GM11168 (cell line): Measurements from ENCODE around the gene SRC.
"Not testable (repeated sequence)": the region's sequence is repeated elsewhere in the genome, so short reads cannot be mapped to it uniquely, and the experiment has no call there.

Experiments used
- in situ Hi-C: fragments of 300-500 bp; cut with MboI; formaldehyde crosslinking; loops from one replicate; pipeline ENCODE4 v1.12.0; 2022; ENCODE audit warnings: low sequenced_read_pairs; ENCODE audit not compliant: unreplicated experiment

The SRC gene

DNA sequence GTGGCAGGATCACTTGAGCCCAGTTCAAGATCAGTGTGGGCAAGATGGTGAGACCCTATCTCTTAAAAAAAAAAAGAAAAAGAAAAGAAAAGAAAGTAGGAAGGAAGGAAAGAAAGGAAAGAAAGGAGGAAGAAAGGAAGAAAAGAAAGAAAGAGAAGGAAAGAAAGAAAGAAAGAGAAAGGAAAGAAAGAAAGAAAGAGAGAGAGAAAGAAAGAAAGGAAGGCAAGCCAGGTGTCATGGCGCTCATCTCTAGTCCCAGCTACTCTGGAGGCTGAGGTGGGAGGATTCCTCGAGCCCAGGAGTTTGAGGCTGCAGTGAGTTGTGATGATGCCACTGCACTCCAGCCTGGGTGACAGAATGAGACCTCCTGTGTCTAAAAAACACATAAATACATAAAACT is 11.5 kb upstream of the SRC start:
- in situ Hi-C loops = no loop called here

DNA sequence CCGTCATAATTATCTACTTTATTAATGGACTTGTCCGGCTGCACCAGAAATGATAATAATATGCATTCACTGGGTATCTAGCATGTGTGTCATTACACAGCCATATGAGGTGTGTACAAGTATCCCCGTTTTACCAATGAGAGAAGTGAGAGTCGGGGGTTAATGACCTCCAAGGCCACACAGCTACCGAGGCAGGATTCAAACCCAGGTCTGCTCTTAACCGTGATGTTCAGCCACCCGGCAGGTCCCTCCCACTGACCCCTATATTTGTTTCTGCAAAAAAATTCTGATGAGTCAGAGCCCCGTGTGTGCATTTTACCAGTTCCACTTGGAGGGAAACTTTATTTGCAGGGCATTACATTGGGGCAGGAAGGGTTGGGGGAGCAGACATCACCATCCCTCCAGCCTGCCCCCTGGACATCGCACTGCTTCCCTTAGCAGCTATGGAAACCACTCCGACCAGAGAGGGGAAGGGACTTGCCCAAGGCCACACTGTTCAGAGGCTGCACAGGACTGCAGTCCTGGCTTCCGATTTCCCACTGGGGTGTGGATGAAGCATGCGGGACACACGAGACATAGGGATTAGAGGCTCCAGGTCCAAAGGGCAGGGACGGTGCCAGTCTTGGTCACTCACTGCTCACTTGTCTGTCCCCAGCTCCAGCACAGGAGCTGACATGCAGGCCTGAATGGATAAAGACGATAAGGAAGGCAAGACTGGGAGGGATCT is 10.1 kb upstream of the SRC start:
- in situ Hi-C loops = no loop called here

DNA sequence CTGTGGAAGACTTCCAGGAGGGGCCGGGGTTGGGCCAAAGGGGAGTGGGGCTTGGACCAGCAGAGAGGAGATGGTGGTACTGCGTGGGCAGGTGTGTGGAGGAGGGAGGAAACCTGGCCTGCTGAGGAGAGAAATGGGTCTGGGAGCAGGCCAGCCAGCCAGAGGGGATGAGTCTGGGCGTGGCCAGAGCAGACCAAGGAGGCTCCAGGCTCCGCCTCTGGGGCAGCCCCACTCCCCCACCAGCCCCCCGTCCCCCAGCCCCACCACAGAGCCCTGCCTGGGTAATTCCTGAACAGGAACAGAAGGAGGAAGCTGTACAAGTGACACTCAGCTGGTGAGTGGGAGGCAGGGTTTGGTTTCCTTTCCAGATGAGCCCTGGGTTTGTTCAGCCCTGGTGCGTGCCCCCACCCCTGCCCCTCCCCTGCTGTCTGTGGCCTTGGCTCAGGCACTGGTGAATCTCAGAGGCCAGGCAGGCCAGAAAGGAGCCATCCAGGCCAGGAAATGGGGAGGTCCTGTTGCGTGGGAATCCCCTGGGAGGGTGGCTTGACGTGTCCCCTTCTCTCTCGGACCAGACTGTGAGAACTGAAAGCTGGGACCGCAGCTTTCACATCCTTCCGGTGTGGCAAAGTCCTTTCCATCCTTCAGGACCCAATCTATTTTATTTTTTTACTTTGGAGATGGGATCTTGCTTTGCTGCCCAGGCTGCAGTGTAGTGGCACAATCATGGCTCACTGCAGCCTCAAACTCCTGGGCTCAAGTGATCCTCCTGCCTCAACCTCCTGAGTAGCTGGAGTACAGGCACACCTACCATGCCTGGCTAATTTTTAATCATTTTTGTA is 9.4 kb upstream of the SRC start:
- in situ Hi-C loops = no loop called here

DNA sequence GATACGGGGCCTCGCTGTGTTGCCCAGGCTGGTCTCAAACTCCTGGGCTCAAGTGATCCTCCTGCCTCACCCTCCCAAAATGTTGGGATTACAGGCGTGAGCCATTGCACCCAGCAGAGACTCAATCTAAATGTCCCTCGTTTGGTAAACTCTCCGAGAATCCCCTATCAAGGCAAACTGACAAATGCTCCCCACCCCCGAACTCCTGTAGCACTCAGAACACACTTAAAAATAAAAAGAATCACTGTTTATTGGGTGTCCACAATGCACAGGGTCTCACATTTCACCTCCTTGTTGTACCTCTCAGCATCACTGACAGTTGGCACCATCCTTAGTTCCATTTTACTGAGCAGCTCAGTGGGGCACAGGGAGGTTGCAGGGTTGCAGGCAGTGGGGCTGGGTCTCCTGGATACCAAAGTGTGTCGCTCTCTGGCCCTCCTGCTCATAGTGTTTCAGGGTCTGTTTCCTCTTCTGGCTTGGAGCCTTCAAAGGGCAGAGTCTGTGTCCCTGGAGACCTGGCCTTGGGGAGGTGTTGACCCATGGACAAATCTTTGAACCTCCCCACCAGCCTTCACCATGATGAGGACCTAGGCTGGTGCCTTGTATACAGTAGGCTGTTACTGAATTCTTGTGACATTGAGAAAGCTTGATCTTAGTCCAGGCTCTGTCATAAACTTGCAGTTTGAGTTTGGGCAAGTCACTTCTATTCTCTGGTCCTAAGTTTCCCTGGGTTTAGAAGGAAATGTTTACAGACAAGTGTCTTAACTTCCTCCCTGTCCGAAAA is 8.5 kb upstream of the SRC start:
- in situ Hi-C loops = no loop called here

DNA sequence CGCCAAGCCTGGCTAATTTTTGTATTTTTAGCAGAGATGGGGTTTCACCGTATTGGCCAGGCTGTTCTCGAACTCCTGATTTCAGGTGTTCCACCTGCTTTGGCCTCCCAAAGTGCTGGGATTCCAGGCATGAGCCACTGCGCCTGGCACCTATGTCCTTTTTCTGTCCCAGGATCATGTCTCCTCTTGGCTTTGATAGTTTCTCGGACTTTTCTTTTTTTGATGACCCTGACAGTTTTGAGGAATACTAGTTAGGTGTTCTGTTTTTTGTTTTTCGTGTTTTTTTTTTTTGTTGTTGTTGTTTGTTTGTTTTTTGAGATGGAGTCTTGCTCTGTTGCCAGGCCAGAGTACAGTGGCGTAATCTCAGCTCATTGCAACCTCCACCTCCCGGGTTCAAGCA is 7.6 kb upstream of the SRC start:
- in situ Hi-C loops = not testable (repeated sequence)

DNA sequence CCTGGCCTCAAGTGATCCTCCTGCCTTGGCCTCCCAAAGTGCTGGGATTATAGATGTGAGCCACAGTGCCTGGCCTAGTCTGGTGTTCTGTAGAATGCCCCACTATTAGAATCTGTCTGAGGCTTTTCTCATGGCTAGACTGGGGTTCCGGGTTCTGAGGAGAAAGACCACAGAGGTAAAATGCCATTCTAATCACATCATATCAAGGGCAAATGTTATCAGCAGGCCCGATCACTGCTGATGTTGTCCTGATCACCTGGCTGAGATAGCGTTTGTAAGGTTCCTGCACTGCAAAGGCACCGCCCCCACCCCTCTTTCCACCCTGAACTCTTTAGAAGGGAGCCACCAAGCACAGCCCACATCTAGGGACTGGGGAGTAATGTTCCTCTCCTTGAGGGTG is 6.7 kb upstream of the SRC start:
- in situ Hi-C loops = no loop called here

DNA sequence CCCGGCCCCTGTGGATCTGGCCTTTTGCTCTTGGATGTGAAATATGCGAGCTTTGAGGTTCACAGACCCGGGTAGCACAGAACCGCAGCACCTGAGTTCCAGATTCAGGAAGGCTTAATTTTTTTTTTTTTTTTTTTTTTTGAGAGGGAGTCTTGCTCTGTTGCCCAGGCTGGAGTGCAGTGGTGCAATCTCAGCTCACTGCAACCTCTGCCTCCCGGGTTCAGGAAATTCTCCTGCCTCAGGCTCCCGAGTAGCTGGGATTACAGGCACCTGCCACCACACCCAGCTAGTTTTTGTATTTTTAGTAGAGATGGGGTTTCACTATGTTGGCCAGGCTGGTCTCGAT is 6.2 kb upstream of the SRC start:
- in situ Hi-C loops = not testable (repeated sequence)

DNA sequence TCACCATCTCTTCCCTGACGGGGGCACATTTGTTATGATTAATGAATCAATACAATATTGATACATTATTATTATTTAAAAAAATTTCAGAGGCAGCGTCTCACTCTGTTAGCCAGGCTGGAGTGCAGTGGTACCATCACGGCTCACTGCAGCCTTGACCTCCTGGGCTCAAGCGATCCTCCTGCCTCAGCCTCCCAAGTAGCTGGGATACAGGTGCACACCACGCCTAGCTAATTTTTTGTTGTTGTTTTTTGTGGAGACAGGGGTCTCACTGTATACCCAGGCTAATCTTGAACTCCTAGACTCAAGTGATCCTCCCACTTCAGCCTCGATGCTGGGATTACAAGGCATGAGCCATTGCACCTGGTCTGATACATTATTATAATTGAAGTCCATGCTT is 4.9 kb upstream of the SRC start:
- in situ Hi-C loops = no loop called here

DNA sequence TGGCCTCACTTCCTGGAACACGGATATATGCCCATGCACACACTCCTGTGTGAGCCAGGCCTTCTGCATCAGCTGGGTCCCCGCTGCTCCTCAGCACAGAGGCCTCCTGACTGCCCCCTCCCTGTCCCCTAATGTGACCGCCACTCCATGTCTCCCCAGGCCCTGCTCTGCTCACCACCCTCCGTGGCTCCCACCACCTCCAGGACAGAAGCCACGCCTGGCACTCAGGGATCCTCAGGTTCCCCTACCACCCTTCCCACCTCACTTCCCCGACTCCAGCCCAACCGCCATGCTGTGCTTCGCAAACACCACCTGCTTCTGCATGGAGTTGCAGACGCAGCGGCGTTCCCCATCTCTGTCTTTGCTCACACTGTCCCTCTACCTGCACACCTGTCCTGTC is 4.3 kb upstream of the SRC start:
- in situ Hi-C loops = no loop called here

DNA sequence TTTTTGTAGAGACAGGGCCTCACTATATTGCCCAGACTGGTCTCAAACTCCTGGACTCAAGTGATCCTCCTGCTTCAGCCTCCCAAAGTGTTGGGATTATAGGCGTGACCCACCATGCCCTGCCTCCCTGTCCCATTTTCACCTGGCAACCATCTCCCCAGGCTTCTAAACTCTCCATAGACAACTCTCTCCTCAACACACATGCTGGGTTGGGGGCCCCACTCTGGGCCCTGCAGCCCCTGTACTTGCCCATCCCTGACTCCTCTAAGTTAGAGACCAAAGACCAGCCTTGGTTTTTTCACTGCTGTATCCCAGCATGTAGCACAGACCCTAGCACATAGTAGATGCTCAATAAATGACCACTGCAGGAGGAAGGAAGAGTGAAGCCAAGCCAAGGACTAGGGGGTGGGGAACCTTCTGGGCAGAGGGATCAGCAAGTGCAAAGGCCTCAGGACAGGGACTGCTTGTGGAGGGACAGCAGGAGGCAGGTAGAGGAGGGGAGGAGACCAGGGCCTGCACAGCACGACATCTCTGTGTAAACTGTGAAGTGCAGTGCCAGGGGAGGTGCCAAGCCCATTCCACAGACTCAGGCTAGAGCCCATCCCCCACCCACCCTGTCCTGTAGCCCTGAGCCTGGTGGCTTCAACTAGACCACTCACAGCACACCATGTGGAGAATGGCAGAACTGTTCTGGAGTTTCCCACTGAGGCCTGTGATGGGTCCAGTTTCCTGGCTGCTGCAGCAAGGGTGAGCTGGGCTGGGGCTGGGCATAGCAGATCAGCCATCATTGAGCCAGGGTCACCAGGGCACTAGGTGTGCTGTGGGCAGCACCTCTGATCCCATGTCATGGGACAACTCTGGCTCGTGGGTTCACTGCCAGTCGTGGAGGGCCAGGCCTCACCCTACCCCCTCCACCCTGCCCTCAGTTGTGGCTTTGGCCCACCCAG is 3.4 kb upstream of the SRC start:
- in situ Hi-C loops = no loop called here

DNA sequence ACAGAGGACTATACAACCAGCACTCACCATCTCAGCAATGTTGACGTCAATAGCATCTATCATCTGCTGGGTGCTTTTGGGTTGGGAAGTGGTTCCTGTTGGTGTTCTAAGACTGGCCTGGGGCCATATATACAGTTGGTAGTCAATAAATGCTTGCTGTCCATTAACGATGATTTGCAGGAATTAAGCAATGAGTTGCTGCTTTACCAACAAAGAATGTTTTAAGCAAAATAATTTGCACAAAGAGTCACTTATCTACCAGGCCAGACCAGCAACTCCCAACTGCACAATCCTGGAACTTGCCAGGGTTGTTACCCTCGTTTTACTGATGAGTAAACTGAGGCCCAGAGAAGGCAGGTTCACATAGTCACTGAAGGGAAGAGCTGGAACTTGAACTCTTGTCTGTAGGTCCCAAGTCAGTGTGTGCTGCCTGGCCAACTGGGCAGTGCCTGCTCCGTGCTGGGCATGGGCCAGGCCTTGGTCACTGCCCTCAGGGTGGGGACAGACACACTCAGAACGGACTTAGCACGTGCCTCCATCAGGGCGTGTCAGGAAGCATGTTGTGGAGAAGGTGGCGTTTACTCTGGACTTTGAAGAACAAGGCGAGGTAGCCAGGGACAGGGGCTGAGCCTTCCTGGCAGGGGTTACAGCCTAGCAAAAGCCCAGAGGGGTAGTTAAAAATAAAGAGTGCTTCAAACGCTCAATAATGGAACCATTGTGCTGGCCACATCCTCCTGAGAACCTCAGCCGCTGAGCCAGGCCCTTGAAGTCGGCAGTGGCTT is 2.5 kb upstream of the SRC start:
- in situ Hi-C loops = no loop called here

DNA sequence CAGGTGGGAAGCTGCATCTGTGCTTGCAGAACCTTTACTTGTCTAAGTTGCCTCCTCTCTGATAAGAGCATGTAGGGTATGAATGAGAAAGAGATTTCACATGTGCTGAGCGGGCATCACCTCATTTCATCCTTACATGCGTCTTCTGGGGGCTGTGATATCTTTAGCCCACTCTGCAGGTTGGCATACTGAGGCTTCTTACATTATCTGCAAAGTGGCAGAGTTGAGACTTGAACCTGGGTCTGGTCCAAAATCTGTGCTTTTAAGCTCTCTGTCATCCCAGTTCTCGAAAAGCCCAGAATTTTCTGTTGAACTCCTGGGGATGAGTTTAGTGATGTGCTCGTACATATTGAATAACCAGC is 2.0 kb upstream of the SRC start:
- in situ Hi-C loops = no loop called here

DNA sequence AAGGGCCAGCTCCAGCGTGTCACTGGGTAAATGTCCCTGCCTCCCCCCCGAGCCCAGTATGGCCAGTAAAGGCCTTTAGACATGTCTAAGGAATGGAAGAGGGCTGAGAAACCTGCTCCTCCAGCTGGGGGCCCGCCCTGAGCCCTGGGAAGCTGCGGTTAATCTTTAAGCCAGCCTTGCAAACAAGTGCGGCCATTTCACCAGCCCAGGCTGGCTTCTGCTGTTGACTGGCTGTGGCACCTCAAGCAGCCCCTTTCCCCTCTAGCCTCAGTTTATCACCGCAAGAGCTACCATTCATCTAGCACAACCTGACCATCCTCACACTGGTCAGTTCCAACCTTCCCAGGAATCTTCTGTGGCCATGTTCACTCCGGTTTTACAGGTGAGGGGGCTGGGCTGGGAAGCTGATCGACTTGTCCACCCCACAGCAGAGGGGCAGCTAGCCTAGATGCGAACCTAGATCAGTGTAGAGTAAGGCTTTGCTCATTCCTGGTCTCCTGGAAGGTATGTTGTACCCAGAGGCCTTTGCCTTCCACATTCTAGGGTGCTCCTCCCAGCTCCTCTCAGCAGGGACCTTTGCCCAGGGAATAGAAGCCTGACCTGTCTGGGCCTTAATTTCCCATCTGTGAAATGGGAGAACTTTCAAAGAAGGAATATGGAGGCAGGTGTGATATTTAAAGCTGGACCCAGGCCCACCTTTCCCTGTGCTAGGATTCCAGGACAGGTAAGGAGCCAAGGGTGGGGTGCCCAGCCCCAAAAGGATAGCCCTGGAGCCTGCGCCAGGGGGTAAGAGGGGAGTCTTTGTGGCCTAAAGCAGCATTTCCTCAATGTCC is 1.2 kb upstream of the SRC start:
- in situ Hi-C loops = no loop called here

DNA sequence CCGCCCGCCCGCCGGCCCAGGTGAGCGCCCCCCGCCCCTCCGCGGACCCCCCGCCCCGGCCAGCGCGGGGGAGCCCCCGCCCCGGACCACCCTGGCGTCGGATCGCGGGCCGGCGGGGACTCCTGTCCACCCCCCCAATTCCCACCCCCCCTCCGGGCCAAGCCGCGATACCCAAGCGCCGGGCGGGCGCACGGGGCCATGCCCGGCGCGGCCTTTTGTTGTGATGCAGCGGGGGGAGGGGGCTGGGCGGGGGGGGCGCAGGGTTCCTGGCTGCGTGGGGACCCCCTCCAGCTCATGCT is 245 bp downstream of the SRC start:
- in situ Hi-C loops = no loop called here

DNA sequence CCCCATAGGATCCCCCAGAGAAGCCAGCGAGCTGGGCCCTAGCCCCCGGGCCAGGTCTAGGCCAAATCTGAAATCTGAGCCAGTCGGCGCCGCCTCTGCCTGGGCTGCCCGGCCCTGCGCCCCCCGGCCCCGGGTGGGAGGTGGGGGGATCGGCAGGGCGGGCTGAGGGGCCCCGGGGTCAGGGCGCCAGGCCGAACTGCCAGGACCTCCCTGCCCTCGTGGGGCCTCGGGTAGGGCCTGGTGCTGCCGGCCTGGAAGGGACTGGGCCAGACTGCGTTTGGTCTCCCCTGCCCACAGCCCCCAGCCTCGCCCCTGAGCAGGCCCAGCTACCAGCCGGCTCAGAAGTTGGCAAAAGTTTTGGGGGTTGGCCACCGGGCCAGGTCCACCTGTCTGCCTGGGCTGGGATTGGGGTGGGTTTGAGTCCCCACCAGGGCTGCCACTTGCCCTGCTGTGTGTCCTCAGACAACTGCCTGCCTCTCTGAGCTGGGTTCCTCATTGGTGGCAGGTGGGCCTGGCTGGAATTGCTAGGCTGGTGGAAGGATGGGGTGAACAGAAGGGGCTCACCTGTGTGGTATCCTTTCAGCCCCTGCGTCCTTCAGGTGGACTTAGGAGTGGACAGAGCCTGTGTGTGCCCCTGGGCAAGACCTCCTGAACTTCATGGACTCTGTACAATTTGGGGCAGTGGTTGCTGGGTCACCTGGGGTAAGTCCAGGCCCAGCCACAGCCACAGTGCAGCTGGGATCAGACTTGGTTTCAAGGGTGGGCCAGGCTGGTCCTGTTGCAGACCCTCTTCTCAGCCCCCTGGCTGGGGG is 801 bp downstream of the SRC start:
- in situ Hi-C loops = no loop called here

DNA sequence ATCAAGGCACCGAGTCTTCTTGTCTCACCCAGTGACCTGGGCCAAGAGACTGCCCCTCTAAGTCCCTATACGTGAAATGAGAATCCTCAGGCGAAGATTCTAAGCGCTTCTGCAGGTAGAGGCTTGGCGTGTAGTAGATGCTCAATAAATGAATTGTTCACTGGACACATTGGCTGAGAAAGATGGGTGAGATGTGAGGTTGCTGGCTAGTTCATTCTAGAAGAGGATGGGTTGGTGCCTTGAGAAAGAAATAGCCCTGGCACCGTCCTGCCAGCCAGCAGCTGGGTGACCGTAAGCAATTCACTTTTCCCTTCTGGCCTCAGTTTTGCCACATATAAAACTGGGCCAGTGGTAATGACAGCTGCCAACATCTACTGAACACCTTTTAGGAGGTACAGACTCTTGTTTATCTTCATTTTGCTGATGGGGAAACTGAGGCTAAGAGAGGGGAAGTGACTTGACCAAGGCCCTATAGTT is 1.4 kb downstream of the SRC start:
- in situ Hi-C loops = no loop called here

DNA sequence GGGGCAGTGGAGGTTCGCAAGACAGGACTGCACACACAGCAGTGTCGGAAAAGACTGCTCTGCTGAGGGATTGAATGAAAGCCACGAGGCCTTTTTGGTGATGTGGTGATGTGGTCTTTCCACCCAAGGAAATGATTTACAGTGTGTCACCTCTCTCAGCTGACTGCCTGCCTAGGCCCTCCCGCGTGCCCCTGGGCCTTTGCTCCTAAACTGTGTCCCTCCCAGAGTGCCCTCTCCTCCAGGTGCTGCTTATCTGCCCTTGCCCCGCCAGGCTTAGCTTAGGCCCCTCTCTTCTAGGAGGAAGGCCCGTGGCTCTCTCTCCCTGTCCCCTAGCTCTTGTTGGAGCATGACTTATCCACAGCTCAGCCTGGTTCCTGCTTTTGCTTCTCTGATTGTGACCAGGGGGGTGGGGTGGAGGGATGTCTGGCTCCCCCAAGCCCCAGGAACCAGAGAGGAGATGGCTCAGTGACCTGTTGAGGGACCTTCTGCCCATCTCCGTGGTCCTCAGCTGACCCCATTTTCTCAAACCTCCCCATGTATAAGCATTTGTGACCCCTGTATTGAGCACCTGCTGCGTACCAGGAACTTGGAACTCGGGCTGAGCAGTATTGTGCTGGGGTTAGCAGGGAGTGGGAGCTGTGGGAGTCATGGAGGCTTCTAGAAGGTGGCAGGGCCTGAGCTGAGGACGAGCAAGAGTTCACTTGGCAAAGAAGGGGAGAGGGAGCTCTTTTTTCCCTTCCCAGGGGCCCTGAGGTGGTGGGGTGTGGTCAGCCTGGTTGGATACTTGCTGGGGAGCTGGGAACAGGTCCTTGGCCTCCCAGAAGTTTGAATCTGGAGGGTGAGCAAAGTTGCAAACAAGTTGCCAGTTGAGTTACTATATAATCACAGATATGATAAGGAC is 2.2 kb downstream of the SRC start:
- in situ Hi-C loops = no loop called here
